Endometrial microvascular endothelial cells (primary cell): ENCODE results near the gene CCDC102A. TPM values are rescaled to one million over a fixed set of nuclear protein-coding genes. Genes with fewer than 3 reads are reported as not detected.
"Not testable (repeated sequence)": the region's sequence is repeated elsewhere in the genome, so short reads cannot be mapped to it uniquely, and the experiment has no call there.

Experiments
- in situ Hi-C: cut with HindIII; loops from 2 replicates; pipeline ENCODE4 v1.10.0; 2017; ENCODE audit warnings: low sequenced_read_pairs, low pct_unique_long_range_greater_than_20kb; ENCODE audit errors: inconsistent ontology term
- total RNA-seq: library from RNA; depleted of rRNA; stranded (reverse); fragments of >200 nt; gene quantifications from one replicate; pipeline ENCODE4 v1.2.3, GENCODE V29; 2015; ENCODE audit errors: inconsistent ontology term

Gene CCDC102A
- total RNA-seq, 1 donor from 2014 or later = 9.8 TPM

- in situ Hi-C loops = no loop called here
These were observed 31.3 kb upstream of the CCDC102A start for GRCh38 chr16:57567691-57568090.

- in situ Hi-C loops = no loop called here
These were observed 30.1 kb upstream of the CCDC102A start for GRCh38 chr16:57566436-57566835.

GRCh38 chr16:57565461-57565860 is 29.1 kb upstream of the CCDC102A start:
- in situ Hi-C loops = no loop called here

GRCh38 chr16:57564571-57565270 is 28.4 kb upstream of the CCDC102A start:
- in situ Hi-C loops = no loop called here

GRCh38 chr16:57563761-57564160 is 27.4 kb upstream of the CCDC102A start:
- in situ Hi-C loops = no loop called here

GRCh38 chr16:57563487-57563750 is 27.0 kb upstream of the CCDC102A start:
- in situ Hi-C loops = no loop called here

- in situ Hi-C loops = no loop called here
These were observed 26.5 kb upstream of the CCDC102A start for GRCh38 chr16:57562669-57563486.

- in situ Hi-C loops = no loop called here
These were observed 25.7 kb upstream of the CCDC102A start for GRCh38 chr16:57562066-57562465.

GRCh38 chr16:57559072-57559790 is 22.9 kb upstream of the CCDC102A start:
- in situ Hi-C loops = no loop called here

- in situ Hi-C loops = no loop called here
These were observed 20.7 kb upstream of the CCDC102A start for GRCh38 chr16:57556941-57557541.

- in situ Hi-C loops = no loop called here
These were observed 19.5 kb upstream of the CCDC102A start for GRCh38 chr16:57555831-57556230.

- in situ Hi-C loops = no loop called here
These were observed 14.7 kb upstream of the CCDC102A start for GRCh38 chr16:57551057-57551456.

- in situ Hi-C loops = no loop called here
These were observed 13.4 kb upstream of the CCDC102A start for GRCh38 chr16:57549730-57550129.

- in situ Hi-C loops = no loop called here
These were observed 12.0 kb upstream of the CCDC102A start for GRCh38 chr16:57548408-57548807.

GRCh38 chr16:57547524-57547923 is 11.2 kb upstream of the CCDC102A start:
- in situ Hi-C loops = not testable (repeated sequence)

- in situ Hi-C loops = no loop called here
These were observed 7.8 kb upstream of the CCDC102A start for GRCh38 chr16:57544124-57544653.

- in situ Hi-C loops = no loop called here
These were observed 5.5 kb upstream of the CCDC102A start for GRCh38 chr16:57541754-57542435.

- in situ Hi-C loops = no loop called here
These were observed 4.8 kb upstream of the CCDC102A start for GRCh38 chr16:57540906-57541753.
